K562 (cell line): ENCODE data around the gene RFT1. TPM values are rescaled to one million over a fixed set of nuclear protein-coding genes. Genes with fewer than 3 reads are reported as not detected.
A peak's percentile ranks its signal among the peaks of the same experiment; 100 is the strongest.

Experiments used
- CC2D1A ChIP-seq: fragments of 450-650 bp; IDR thresholded peaks from 2 replicates; pipeline ENCODE4 v1.6.1; 2017; ENCODE audit warnings: mild to moderate bottlenecking
- CHD2 ChIP-seq: IDR thresholded peaks from 2 replicates; pipeline ENCODE4 v1.6.1; 2011; ENCODE audit warnings: low read depth, low read length
- CREB1 ChIP-seq, 2 experiments: sonication (generic) in 1 of 2; formaldehyde crosslinking in 1 of 2; IDR thresholded peaks; 2 replicates each; pipeline versions ENCODE4 v1.6.1 to v1.8.0; 2012 to 2022; ENCODE audit warnings: inconsistent platforms in 1 of 2, mild to moderate bottlenecking in 1 of 2, missing genetic modification reagents in 1 of 2, moderate library complexity in 1 of 2
- KLF6 ChIP-seq: fragments of 250-450 bp; sonication (Bioruptor Pico); IDR thresholded peaks from 2 replicates; pipeline ENCODE4 v1.4.0; 2020; ENCODE audit warnings: mild to moderate bottlenecking, moderate library complexity, borderline replicate concordance
- MXI1 ChIP-seq: IDR thresholded peaks from 2 replicates; pipeline ENCODE4 v1.6.1; 2011; ENCODE audit warnings: low read depth, mild to moderate bottlenecking, improper control_type of control experiment, low read length
- NFE2 ChIP-seq: IDR thresholded peaks from 2 replicates; pipeline ENCODE4 v1.6.1; 2014; ENCODE audit warnings: antibody characterized with exemption, low read depth
- RBM39 ChIP-seq: fragments of 200-400 bp; formaldehyde crosslinking; optimal IDR thresholded peaks from 2 replicates; pipeline ENCODE3; 2018; ENCODE audit warnings: low read depth, low read length
- RFX7 ChIP-seq: fragments of 250-450 bp; sonication (Bioruptor Pico); IDR thresholded peaks from 2 replicates; pipeline ENCODE4 v1.5.1; 2021; ENCODE audit warnings: mild to moderate bottlenecking
- SIX5 ChIP-seq, 2 experiments: IDR thresholded peaks; 2 replicates each; pipeline ENCODE4 v1.6.1; 2011; ENCODE audit warnings: low read length in 2 of 2, borderline replicate concordance in 1 of 2, low read depth in 1 of 2, mild to moderate bottlenecking in 1 of 2, moderate library complexity in 1 of 2; ENCODE audit not compliant: insufficient read depth in 1 of 2
- ZNF24 ChIP-seq: fragments of 450-650 bp; IDR thresholded peaks from 2 replicates; pipeline ENCODE4 v1.6.1; 2016
- ZNF347 ChIP-seq: fragments of 450-650 bp; formaldehyde crosslinking; IDR thresholded peaks from 2 replicates; pipeline ENCODE4 v1.4.0; 2020; ENCODE audit warnings: low read depth, mild to moderate bottlenecking, moderate library complexity
- ZNF75A ChIP-seq: fragments of 450-650 bp; formaldehyde crosslinking; IDR thresholded peaks from 2 replicates; pipeline ENCODE4 v1.4.0; 2020; ENCODE audit warnings: mild to moderate bottlenecking
- polyA plus RNA-seq, 8 experiments: library from polyadenylated mRNA; depleted of rRNA in 4 of 8; stranded (reverse) in 5 of 8; unstranded in 3 of 8; fragments of >200 nt; fragmentation: Nextera tagmentation in 2 of 8; fragmentation: Illumina TruSeq in 1 of 8; extraction: Ambion mirVana in 2 of 8; extraction: Trizol in 1 of 8; gene quantifications; 2 replicates each; pipeline versions ENCODE4 v1.2.1 to v1.2.3, GENCODE V29; 2011 to 2014; ENCODE audit warnings: inconsistent platforms in 1 of 8, missing spikeins in 1 of 8
- total RNA-seq, 7 experiments: library from RNA; depleted of rRNA in 6 of 7; stranded (reverse); fragments of >200 nt in 6 of 7; fragmentation: Illumina TruSeq in 2 of 7; extraction: Trizol in 2 of 7; gene quantifications; 2 replicates each; pipeline versions ENCODE4 v1.2.1 to v1.2.3, GENCODE V29; 2011 to 2021; ENCODE audit warnings: low replicate concordance in 1 of 7
- TF ChIP-seq, protein P1 (sequence below): IDR thresholded peaks from 2 replicates; pipeline ENCODE4 v1.6.1; 2012; ENCODE audit warnings: low read depth, low read length, improper control_type of control experiment, borderline replicate concordance
- TF ChIP-seq, protein P2 (sequence below), 3 experiments: IDR thresholded peaks in 2 of 3; conservative IDR thresholded peaks in 1 of 3; 2 replicates each; pipeline ENCODE4 v1.5.1; 2011 to 2012; ENCODE audit warnings: low read length in 3 of 3, mild to moderate bottlenecking in 3 of 3, control low read depth in 2 of 3, improper control_type of control experiment in 1 of 3, inconsistent platforms in 1 of 3, low read depth in 1 of 3, mixed read lengths in 1 of 3, moderate library complexity in 1 of 3; ENCODE audit not compliant: insufficient read depth in 2 of 3
- TF ChIP-seq, protein P3 (sequence below): fragments of 250-450 bp; sonication (Bioruptor Pico); IDR thresholded peaks from 2 replicates; pipeline ENCODE4 v1.5.0; 2021; ENCODE audit warnings: mild to moderate bottlenecking, borderline replicate concordance
- TF ChIP-seq, protein P4 (sequence below): sonication (generic); formaldehyde crosslinking; IDR thresholded peaks from 2 replicates; pipeline ENCODE4 v1.4.0; 2020; ENCODE audit warnings: mild to moderate bottlenecking, missing genetic modification reagents
- TF ChIP-seq, protein P5 (sequence below): fragments of 450-650 bp; IDR thresholded peaks from one replicate; pipeline ENCODE4 v1.6.1; 2018; ENCODE audit warnings: mild to moderate bottlenecking, moderate library complexity; ENCODE audit not compliant: partially characterized antibody

Gene RFT1
- total and polyA plus RNA-seq, 9 of the 15 experiments (the other 6 are each of a cell fraction or from before 2014, with no cell fraction given), result 4.4 to 23.8 (median 8.9) TPM

DNA sequence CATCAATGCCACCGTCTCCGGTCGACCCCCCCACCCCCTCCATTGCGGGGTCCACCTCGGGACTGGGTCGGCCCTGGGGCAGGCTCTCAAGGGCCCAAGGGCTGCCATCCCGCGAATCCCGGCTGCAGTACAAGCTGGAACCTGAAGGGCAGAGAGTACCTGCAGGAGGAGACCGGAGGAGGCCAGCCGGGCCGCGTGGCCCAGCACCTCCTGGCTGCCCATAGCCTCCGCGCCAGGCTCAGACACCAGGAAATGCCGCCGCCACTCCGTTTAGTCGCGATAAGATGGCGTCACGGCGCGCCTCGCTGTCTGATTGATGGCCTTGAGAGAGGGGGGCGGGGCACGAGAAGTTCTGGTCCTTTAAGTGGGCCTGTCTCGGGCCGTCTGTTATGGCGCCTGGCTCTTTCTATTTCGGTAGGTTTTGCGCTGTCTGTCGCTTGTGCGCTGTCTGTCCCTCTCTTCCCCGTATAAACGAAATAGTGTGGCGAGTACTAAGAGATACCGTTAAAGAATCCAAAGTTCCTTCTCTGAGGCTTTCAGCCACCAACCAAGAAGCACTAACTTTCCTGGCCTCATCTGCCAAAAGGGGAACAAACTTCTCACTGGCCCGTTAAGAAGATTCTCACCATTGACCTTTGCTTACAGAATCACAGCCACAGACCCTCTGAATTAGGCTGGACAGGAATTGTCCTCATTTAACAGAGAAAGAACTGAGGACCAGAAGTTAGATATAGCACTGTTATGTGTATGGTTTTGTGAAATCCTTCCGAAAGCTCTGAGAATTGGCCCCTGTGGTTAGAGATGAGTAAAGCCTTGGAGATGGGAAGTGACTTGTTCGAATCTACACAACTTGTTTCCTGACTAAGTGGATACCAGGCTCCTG lies at the start of gene RFT1 (continued):
- TF ChIP-seq, protein P1, sequence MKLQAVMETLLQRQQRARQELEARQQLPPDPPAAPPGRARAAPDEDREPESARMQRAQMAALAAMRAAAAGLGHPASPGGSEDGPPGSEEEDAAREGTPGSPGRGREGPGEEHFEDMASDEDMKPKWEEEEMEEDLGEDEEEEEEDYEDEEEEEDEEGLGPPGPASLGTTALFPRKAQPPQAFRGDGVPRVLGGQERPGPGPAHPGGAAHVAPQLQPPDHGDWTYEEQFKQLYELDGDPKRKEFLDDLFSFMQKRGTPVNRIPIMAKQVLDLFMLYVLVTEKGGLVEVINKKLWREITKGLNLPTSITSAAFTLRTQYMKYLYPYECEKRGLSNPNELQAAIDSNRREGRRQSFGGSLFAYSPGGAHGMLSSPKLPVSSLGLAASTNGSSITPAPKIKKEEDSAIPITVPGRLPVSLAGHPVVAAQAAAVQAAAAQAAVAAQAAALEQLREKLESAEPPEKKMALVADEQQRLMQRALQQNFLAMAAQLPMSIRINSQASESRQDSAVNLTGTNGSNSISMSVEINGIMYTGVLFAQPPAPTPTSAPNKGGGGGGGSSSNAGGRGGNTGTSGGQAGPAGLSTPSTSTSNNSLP, result no peak
- no peak for TF ChIP-seq RBM39
- TF ChIP-seq NFE2, result no peak
- TF ChIP-seq CHD2, result no peak
- peak; percentile 96 for TF ChIP-seq CREB1 (IDR thresholded peaks at IDR 0.05)
- TF ChIP-seq CREB1 (CRISPR knock-in tag; IDR thresholded peaks at IDR 0.05), result peak; percentile 98
- no peak for TF ChIP-seq ZNF24
- TF ChIP-seq, protein P2, sequence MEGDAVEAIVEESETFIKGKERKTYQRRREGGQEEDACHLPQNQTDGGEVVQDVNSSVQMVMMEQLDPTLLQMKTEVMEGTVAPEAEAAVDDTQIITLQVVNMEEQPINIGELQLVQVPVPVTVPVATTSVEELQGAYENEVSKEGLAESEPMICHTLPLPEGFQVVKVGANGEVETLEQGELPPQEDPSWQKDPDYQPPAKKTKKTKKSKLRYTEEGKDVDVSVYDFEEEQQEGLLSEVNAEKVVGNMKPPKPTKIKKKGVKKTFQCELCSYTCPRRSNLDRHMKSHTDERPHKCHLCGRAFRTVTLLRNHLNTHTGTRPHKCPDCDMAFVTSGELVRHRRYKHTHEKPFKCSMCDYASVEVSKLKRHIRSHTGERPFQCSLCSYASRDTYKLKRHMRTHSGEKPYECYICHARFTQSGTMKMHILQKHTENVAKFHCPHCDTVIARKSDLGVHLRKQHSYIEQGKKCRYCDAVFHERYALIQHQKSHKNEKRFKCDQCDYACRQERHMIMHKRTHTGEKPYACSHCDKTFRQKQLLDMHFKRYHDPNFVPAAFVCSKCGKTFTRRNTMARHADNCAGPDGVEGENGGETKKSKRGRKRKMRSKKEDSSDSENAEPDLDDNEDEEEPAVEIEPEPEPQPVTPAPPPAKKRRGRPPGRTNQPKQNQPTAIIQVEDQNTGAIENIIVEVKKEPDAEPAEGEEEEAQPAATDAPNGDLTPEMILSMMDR (IDR thresholded peaks at IDR 0.05 in 2 of 3, conservative IDR thresholded peaks at IDR 0.05 in 1 of 3; ENCODE audit: insufficient read depth in 2 of 3, low read depth in 1 of 3, low read length in 3 of 3), result peak in 1 of 3 experiments; percentile 31; a peak in 1 of 6 replicates
- TF ChIP-seq, protein P3, sequence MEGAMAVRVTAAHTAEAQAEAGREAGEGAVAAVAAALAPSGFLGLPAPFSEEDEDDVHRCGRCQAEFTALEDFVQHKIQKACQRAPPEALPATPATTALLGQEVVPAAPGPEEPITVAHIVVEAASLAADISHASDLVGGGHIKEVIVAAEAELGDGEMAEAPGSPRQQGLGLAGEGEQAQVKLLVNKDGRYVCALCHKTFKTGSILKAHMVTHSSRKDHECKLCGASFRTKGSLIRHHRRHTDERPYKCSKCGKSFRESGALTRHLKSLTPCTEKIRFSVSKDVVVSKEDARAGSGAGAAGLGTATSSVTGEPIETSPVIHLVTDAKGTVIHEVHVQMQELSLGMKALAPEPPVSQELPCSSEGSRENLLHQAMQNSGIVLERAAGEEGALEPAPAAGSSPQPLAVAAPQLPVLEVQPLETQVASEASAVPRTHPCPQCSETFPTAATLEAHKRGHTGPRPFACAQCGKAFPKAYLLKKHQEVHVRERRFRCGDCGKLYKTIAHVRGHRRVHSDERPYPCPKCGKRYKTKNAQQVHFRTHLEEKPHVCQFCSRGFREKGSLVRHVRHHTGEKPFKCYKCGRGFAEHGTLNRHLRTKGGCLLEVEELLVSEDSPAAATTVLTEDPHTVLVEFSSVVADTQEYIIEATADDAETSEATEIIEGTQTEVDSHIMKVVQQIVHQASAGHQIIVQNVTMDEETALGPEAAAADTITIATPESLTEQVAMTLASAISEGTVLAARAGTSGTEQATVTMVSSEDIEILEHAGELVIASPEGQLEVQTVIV (CRISPR knock-in tag), result no peak
- no peak for TF ChIP-seq RFX7 (CRISPR knock-in tag)
- TF ChIP-seq KLF6 (CRISPR knock-in tag), result no peak
- TF ChIP-seq, protein P4, sequence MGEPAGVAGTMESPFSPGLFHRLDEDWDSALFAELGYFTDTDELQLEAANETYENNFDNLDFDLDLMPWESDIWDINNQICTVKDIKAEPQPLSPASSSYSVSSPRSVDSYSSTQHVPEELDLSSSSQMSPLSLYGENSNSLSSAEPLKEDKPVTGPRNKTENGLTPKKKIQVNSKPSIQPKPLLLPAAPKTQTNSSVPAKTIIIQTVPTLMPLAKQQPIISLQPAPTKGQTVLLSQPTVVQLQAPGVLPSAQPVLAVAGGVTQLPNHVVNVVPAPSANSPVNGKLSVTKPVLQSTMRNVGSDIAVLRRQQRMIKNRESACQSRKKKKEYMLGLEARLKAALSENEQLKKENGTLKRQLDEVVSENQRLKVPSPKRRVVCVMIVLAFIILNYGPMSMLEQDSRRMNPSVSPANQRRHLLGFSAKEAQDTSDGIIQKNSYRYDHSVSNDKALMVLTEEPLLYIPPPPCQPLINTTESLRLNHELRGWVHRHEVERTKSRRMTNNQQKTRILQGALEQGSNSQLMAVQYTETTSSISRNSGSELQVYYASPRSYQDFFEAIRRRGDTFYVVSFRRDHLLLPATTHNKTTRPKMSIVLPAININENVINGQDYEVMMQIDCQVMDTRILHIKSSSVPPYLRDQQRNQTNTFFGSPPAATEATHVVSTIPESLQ, result no peak
- TF ChIP-seq ZNF75A (CRISPR knock-in tag), result no peak
- no peak for TF ChIP-seq SIX5 (IDR thresholded peaks at IDR 0.05; ENCODE audit: borderline replicate concordance in 1 of 2, insufficient read depth in 1 of 2, low read depth in 1 of 2, low read length in 2 of 2)
- no peak for TF ChIP-seq CC2D1A
- TF ChIP-seq, protein P5, sequence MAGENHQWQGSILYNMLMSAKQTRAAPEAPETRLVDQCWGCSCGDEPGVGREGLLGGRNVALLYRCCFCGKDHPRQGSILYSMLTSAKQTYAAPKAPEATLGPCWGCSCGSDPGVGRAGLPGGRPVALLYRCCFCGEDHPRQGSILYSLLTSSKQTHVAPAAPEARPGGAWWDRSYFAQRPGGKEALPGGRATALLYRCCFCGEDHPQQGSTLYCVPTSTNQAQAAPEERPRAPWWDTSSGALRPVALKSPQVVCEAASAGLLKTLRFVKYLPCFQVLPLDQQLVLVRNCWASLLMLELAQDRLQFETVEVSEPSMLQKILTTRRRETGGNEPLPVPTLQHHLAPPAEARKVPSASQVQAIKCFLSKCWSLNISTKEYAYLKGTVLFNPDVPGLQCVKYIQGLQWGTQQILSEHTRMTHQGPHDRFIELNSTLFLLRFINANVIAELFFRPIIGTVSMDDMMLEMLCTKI, result no peak
- TF ChIP-seq MXI1, result peak; percentile 67; the same call in 1 of the 2 replicates
- no peak for TF ChIP-seq ZNF347 (CRISPR knock-in tag)
